GDM1 (cell line): ENCODE results near the gene KPNB1.
"Not testable (repeated sequence)": the region's sequence is repeated elsewhere in the genome, so short reads cannot be mapped to it uniquely, and the experiment has no call there.

Experiments
- DNase-seq: peaks from one replicate; lab custom pipeline; 2025; lab: John Stamatoyannopoulos, UW

KPNB1 gene

DNA sequence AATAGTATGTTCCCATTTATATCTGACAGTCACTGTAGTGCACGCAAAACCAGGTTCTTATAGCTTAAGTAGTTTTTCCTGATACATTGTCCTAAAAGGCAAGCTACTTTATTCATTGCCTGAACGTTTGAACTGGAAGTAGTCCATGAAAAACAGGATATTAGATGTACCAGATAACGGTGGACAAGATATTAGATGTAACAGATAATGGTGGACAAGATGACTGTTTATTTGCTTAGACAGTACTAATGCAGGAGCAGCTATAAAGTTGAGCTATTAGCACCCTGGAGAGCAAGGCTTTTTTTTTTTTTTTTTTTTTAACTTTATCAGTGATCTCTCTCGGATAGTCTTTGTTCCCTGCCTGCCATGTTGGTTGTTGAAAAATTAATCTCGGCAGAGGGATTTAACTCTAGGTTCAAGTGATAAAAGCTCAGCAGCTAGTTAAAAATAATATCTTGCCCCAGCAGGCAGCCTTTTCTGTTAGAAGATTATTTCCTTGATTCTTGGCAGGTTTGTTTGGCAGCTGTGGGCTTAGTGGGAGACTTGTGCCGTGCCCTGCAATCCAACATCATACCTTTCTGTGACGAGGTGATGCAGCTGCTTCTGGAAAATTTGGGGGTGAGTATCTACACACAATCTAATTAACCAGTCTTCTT is 26.9 kb downstream of the KPNB1 start:
- no peak for DNase-seq

DNA sequence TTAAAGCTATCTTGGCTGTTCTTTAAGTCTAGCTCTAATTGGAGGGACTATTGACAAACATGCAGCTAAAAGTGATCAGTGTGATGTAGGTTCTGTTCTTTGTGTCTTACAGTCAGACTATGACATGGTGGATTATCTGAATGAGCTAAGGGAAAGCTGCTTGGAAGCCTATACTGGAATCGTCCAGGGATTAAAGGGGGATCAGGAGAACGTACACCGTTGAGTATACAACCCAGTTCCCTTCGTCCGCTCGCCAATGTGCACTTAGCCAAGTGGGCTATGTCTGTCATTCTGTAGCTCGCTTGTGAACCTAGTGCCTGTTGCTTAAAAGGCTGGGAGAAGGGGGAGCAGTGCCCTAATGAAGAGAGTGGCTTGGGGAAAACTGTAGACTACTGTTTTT is 28.5 kb downstream of the KPNB1 start:
- DNase-seq, result no peak

DNA sequence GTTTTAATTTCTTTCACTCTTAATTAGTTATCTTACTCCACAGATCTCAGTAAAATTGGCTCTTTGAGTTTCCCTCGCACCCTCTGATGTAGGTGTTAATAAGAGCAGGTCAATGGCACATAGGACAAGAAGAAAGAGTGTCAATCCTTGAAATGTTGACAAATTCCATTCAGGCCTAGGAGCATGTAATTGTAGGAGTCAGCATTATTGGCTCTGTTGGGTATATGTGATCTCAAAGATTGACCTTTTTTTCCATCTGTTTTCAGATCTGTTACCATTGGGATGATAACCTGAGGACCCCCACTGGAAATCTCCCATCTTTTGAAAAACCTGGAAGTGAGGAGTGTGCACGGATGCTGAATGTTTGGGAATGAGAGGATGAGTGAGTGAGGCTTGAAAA is 32.4 kb downstream of the KPNB1 start:
- DNase-seq, result no peak

DNA sequence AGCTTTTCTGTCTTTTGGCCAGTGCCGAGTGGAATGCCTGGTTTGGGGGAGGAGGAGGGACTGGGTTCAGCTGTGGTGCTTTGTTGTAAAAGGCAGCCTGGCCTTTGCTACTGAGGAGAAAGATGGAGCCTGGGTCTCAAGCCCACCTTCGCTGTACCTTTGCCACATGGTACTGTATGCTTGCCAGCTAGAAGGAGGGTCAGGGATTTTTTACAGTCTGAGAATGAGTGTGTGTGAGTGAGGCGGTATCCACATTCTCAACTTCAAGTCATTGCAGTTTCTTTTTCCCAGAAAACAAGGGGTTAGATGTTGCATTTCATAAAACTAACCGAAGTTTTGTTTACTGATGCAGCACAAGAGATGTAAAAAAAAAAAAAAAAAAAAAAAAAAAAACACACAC is 33.0 kb downstream of the KPNB1 start:
- DNase-seq, result not testable (repeated sequence)

DNA sequence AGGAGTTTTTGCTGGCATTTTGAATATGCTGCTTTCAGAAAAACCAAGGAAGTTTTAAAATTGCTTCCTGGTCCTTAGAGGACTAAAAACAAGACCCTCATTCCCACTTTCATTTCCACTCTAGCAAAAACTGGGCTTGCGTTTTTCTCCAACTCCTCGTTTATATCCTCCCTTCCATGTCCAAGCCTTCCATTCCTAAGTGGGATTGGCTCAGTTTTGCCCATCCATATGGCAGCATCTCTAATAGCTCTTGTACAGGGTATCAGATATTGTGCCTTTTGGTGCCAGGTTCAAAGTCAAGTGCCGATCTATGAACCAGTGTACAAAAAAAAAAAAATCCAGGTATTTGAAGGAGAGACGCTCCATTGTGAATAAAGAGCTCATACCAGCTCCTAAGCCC is 34.3 kb downstream of the KPNB1 start:
- DNase-seq, result no peak

DNA sequence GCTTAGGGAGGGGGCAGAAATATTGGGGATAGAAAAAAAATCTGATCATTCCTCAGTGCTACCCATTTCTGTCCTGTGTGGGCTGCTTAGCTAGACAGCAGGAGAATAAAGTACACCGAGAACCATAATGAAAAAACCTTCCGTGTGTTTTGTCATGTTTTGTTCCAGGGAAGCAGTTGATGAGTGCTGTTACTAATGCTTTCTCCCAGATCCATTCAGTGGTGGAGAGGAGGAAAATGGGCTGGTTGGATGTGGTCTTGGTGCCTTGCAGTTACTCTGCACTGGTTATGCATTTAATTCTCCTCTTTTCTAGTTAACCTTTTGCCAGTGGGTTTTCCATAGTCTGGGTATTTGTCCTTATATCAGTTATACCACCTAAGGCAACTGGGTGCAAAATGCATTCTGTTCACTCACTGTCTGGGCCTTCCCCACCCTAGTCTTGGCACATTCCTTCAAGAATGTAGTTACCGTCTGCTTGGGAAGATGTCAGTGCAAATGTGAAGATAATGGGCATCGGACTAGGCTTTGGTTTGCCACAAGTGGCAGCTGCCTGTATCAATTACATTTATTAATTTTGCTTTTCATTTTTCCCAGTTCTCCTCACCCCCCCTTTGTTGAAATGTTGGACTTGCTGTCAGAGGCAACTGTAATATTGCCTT is 34.9 kb downstream of the KPNB1 start:
- no peak for DNase-seq

DNA sequence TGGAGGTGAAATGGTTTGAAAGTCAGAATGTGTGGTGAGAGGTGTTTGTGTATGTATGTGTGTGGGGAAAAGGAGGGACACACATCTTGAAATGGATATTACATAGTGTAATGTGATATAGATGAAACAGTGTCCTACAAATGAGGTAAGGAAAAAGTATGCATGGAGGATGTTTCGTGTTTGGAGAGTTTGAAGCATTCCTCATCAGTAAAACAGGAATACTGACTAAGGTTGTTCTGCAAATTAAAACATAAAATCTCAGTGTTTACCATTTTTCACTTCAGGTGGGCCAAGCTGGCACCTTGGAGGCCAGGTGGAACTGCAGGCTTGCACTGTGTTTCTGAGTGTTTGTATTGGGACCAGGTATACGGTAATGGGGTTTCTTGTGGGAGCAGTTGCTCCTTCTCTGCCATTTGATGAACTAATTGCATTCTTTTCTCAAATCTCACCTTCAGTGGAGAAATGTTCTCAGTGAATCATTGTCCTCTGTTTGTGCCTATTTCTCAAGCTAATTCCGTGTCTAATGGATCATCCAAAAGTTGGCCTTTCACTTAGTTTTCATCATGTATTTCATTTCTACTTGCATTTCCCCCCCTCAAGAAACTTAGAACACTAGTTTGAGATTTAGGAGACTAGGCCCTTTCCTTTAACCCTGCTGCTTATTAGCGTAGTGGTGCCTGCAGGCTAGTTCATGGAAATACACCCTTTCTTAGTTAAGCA is 36.0 kb downstream of the KPNB1 start:
- DNase-seq, result no peak

DNA sequence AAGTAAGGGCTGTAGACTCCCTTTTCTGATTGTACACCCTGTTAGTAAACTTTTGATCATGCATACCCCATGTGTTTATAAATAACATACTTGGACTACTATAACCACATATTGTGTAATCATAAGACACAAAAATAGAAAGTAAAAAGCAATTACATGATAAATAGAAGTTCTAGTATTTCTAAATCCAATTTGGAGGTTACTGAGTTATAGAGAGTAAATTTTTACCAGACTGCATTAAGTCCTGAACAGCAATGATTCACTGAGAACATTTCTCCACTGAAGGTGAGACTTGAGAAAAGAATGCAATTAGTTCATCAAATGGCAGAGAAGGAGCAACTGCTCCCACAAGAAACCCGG is 36.5 kb downstream of the KPNB1 start:
- DNase-seq, result no peak

DNA sequence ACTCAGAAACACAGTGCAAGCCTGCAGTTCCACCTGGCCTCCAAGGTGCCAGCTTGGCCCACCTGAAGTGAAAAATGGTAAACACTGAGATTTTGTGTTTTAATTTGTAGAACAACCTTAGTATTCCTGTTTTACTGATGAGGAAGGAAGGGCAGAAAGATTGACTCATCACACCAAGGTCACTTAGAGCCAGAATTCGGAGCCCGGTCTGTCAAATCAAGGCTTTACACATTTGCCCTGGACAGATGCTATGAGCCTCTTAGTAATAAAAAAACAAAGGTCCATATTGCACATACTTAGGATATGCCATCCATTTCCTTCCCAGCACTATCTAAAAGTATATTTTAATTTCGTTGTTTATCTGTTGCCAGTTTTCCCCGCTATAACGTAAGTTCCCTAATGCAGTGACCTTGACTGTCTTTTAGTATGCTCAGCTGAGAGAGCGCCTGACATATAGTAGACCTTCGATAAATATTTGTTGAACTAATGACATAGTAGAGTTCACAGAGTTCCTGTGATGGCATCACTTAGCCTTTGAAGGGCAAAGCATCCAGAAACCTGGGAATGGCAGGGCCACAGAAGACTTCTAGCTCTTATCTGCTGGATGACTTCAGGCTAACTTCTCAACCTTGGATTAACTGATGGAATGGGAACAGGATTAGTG is 37.1 kb downstream of the KPNB1 start:
- no peak for DNase-seq

DNA sequence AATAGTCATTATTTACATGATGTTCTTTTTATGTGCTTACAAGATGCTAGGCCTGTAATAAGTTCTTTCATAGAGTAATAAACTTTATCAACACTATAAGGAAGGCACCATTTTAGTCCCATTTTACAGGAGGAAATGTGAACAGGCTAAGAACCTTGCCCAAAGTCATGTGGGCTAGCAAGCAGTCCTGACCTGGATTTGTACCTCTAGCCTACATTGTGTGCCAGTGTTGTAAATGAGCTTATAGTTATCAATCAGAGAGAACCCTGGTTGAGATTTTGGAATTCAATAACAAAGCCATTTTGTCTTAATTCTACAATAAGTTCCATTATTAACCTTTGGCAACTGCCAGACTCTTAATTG is 37.6 kb downstream of the KPNB1 start:
- no peak for DNase-seq

DNA sequence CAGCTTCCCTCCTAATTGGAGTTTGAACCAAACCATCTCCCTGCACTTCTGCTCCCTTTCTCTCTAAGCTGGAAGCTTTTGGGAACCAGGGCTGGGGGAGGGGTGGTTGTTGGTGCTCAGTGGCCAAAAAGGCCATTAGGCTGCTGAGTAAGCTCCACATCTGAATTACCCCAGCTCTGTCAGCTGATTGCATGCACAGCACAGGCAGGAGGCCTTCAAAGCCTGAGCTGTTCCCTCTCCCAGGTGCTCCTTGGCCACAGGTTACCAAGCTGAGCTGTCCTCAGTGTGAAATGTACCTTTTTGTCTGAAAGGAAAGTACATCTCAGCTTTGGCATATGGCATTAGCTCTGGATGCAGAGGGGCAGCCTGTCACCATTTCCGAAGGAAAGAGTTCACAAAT is 38.0 kb downstream of the KPNB1 start:
- no peak for DNase-seq

DNA sequence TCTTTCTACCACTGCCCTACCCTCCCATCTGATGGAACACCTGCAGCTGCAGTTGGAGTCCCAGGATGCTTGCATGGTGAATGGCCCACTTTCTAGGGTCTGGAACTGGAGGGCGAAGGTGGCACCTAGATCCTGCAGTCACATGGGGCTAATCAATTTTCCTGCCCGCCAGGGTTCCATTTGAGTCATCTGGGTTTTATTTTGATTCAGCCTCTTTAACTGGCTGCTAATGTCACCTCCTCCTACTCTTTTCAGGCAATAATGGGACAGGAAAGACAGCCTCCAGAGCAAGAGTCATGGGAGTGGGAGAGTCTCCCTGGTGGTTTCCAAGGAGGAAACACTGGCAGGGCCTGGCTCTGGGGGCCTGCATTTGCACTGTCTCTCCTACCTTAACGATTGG is 40.4 kb downstream of the KPNB1 start:
- no peak for DNase-seq

DNA sequence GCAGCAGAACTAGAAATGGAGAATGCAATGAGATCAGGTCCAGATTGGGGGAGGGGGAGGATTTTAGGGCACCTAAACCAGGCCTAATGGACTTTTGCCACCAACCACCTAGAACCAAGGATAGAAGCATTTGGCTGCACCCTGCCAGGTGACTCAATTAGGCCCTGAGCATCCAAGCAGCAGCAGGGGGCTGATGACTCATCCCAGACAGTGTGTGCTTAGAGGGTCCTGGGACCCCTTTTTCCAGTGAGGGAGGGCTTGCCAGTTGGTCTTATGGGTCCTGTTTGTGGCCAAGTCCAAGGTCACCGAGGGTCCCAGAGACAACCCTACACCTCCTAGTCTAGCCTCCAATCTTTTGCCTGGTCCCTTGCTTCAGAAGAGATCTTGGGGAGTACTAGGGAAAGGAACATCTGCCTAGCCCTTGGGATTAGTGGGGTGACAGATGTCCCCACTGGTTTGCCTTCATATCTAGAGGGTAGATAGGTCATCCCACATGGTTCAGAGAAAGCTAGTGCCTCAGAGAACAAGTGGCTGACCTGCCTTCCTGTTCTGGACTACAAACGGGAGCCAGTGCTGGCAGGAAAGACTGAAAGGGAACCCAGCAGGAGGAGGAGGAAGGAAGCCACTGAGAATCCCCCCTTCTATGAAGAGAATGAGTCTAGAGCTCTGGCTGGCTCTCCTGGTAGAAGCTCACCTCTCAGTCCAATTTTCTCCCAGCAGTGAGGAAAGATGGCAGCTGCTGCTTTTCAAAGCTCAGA is 42.6 kb downstream of the KPNB1 start:
- no peak for DNase-seq

DNA sequence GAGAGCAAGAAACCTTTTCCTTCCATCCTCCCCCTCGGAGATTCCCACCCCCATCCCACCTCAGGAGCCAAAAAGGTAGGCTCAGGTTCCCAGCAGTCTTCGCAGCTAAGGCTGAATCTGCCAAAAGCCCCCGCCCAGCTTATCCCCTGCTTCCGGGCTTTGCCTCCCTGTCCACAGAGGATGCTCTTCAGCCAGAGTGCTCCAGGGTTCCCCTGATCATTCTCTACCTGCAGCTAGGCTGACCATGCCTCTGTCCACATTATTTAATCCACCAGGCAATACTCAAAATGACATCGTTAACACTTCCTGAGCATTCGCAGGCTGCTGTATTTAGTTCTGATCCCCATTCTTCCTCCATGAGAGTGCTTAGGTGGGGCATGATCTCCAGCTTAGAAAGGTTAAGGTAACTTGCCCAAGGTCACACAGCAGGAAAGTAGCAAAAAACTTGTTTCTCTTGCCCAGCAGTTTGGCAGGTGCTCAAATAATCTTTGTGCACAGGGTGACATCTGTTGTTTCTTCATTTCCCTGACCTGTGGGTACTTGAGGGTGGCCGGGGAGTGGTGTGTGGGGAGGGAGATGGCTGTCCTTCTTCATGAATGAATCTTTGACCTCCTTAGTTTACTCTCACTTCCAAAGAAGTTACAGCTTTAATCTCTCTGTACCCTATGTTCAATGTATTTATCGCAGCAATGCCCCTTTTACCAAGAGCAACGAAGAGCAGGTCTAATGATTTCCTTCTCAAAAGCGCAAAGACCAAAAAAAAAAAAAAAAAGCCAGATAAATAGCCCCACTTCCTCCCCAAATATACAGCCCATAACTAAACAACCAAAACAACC is 43.4 kb downstream of the KPNB1 start:
- DNase-seq, result no peak

DNA sequence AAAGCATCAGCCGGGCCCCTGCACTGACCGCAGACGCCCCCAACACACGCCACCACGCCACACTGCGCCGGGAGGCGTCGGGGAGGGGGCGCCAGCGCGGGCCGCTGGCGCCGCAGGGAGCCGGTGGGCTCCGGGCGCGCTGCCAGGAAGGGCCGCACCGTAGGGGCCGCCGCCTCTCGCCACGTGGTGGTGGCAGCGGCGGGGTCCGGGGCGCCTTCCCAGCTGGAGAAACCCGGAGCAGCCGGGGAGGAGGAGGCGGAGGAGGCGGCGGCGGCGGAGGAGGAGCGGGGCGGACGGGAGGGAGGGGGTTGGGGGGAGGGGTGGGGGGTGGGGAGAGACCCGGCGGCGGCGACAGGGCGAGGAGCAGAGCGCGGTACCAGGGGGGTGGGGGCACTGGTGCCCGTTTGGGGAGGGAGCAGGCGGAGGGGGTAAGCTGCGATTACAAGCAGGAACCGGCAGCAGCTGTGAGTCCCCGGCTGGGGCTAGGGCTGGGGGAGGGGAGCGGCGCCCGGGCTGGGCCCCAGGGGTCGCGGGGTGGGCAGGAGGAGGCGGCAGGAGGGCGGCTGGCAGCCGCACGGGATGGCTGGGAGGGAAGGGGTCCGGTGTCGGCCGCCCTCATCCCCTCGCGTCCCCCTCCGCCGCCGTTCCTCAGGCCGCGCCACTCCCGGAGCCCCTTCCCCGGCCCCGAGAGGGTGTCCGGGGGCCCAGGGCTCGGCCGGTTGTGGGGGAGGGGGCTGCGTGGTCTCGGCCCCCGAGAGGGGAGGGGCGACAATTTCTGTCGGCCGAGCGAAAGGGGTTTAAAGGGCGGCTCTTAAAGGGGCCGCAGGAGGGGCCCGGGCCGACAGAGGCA is 44.2 kb downstream of the KPNB1 start, which contains the start of gene TBKBP1:
Gene TBKBP1 (plus strand): TSS at position 431 of the 850 bp plus-strand sequence. CDS start 1,952 bp downstream, outside the sequence.
- DNase-seq, result peak; percentile 76

DNA sequence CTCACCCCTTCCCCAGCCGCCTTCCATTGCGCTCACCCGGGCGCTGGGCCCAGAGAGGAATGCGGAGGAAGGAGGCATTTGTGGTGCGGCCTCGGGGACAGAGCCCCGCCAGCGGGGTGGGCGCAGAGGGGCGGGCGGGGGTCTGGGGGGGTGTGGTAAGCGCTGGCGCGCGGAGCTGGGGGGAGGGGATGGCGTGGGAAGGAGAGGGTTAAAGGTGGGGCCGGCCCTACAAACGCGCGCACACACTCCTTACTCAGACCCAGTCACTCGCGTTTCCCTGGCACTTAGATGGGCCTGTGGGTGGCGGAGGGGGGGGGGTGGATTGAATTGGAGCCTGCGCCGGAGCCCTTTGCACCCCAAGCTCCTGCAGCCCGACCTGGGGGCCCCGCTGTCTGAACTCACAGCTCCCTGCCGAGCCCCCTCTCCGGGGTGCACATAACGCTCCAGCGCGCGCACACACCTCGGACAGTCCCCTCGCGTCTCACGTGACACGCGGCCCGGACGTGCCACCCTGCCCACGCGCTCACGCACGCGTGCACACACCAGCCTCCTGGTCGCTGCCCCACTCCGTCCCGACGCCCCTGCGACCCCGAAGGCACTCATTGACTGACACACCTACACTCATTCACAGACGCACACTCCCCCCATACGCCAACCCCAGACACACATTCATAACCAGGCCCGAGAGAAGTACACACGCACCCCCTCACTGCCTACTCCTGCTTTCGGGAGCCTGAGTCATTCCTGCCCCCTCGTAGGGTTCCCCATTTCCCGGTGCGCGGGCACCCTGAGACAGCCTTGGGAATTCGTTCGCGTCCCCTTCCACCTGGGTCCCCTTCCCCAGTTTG is 45.1 kb downstream of the KPNB1 start:
- DNase-seq, result peak; percentile 87

DNA sequence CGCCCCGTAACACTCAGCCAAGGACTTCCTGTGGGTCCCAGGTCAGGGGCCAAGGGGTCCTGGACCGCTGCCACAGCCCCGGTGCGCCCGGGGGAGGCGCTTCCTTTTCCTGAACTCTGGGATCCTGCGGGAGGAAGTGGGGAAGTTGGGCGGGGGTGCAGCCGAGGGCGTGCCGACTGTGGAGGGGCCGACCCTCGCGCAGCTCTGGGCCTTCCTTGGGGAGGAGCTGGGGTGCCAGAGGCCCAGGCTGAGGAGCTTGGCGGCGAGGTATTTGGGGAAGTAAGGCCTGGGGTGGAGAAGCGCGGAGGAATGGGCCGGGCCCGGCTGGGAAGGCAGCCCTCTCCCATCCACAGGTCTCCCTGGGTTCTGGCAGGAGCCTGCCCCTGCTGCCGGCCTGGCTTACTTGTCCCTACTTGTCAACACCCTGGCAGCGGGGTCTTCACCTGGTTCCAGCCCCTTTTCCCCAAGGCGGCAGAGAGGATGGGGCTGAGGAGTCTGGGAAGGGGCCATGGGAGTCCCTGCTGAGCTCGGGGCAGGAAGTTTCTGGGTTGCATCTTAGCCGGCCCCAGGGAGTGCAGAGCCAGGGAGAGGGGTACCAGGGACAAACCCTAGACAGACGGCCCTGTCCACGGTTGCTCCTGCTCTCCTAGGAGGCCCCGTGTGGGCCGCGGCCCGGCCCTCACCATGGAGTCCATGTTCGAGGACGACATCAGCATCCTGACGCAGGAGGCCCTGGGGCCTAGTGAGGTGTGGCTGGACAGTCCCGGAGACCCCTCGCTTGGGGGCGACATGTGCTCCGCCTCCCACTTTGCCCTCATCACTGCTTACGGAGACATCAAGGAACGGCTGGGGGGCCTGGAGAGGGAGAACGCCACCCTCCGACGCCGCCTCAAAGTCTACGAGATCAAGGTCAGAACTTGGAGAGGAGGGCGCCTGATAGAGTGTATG is 46.0 kb downstream of the KPNB1 start:
- peak; percentile 94 for DNase-seq
